NCI-H2029 (cell line): Measurements from ENCODE around the gene SERPINB10.
"Not testable (repeated sequence)": the region's sequence is repeated elsewhere in the genome, so short reads cannot be mapped to it uniquely, and the experiment has no call there.

Source experiments
- DNase-seq: peaks from one replicate; lab custom pipeline; 2025; lab: John Stamatoyannopoulos, UW

The SERPINB10 gene

DNA sequence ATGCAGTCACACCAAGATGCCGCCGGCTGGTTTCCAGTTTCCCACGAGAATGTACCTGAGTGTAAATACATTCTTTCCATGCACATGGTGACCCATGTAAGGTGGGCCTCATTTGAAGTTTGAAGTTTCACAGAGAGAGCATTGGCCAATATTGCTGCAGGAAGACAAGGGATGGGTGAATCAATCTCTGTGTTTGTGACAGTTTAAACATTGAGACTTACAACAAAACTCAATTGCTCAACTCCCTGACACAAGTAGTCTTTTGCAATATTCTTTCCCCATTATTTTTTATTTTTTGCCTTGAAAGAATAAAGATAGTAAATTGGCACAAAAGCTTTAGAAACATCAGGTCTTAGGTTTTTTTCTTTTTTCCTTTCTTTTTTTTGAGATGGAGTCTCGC, 15.2 kb upstream of the SERPINB10 start:
- DNase-seq, result no peak

DNA sequence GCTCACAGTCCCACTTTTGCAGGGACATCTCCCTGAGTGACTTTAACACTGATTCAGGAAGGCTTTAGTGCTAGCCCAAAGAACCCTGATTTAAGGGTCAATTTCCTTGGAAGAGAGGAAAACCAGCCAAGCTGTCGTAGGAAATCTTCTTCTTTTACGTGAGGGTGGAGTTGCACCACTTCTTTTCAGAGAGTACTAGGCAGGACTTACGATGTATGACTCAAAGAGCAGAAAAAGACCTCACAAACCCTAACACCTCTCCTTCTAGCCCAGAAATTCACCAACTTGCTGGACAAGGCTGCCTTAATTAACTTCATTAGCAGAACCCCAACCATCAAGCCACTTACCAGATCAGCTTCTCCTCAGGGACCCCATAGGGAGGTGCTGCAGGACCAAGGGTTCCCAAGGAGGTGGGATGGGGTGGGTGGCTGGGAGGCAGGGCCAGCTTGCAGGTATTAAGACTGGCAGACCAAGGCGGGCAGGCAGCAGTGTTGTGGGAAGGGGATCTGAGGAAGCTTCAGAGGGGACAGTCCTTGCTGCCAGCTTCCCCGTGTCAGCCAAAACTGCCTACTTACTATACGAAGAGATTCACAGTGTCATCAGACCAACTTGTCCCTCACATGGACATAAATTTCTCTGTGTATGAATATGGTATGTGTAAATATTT, 13.5 kb upstream of the SERPINB10 start:
- no peak for DNase-seq

DNA sequence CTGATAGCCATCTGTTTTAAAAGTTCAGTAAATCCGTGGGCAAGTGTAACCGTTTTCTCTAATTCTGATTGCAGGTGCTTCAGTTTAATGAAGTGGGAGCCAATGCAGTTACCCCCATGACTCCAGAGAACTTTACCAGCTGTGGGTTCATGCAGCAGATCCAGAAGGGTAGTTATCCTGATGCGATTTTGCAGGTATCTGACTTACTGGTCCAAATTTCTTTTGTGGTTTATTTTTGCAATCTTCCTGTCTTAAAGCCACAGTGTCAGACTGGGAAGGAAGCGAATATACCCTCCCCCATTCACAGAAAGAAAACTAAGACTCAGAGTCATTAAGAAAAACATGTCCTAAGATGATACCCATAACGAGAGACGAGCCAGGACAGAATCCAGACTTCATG, 12.6 kb upstream of the SERPINB10 start:
- DNase-seq, result no peak

DNA sequence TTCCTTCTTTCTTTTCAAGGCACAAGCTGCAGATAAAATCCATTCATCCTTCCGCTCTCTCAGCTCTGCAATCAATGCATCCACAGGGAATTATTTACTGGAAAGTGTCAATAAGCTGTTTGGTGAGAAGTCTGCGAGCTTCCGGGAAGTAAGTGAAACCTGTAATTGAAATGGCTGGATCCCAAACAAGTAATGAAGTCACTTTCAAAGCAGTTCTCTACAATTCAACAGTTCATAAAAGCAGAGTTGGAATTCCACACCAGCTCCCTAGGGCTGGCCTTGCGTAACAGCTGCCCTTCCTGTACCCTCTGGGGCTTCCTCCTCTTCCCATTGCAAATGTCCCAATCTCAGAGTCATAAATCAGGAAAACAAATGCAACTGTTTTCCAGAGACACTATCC, 10.7 kb upstream of the SERPINB10 start:
- DNase-seq, result no peak

DNA sequence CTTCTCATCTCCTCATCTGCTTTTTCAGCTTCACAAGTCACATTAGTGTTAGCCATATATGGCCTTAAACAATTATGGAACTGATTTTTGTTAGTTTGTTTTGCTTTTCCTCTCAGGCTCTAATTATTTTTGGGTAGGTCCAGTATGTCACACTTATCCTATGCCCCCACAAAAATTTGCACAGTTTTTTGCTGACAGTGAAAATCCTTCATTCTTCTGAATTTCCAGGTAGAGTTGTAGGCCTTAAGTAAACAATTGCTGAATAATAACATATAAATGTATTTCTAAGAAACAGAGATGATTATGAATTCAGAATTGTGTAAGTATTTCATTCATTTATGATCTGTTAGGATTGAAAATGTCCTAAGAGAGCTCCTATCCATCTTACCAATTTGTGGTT, 8.6 kb upstream of the SERPINB10 start:
- DNase-seq, result no peak

DNA sequence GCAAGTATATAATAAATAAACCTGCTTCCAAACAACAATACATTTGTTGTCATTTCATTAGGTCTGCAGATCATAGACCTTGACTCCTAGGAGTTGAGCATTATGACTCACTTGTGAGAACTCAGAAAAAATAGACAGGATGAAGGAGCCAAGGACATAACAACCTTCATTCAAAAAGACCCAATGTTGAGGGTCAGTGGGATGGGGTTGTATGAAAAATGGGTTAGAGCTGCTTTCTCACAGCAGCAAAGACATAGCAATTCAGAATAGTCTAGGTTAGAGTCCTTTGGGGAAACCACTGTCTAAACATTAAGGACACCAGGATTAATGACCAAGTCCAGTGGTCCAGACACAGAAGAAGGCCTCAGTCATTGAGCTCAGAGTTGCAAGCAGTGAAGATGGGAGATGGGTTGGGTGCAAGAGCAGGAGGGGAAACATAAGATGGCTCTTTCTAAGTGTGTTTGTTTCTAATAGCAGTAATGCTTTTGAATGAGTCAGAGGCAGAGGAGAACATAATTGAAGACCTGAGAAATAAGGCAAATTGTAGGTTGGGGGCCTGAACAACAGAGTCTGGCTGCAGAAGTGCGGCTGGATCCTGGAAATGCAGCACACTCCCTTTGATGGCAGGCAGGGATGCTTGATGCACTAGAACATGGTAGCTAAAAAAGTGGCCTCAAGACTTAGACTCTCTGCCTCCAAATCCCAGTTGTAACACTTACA, 3.7 kb upstream of the SERPINB10 start:
- no peak for DNase-seq

DNA sequence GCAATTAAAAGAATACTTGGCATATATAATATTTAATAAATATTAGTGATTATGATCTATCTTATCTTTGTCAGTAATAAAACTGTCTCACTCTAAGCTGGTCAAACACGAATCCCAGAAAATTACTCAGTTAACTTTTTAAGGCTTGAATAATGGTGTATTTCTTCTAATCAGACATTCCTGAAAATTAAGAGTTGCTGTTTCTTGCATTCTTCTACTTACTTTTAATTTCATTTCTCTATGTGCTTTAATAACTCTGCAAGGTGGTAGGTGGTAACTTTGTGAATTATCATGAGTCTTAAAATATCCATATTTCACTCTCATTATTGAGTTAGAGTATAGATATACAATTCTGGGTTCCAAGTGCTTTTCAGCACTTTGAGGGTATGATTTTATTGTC, 3.1 kb upstream of the SERPINB10 start:
- DNase-seq, result no peak

DNA sequence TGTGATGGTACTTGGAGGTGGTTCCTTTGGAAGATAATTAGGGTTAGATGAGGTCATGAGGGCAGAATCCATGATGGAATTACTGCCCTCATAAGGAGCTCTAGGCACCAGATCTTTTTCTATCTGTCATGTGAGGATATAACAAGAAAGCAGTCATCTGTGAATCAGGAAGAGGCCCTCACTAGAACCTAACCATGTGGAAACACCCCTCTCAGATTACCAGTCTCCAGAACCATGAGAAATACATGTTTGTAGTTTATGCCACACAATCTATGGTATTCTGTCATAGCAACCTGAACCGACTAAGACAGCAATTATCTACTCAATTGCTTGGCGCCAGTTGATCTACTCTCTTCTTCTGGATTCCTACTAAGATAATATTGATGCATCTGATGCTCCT, 2.4 kb upstream of the SERPINB10 start:
- no peak for DNase-seq

DNA sequence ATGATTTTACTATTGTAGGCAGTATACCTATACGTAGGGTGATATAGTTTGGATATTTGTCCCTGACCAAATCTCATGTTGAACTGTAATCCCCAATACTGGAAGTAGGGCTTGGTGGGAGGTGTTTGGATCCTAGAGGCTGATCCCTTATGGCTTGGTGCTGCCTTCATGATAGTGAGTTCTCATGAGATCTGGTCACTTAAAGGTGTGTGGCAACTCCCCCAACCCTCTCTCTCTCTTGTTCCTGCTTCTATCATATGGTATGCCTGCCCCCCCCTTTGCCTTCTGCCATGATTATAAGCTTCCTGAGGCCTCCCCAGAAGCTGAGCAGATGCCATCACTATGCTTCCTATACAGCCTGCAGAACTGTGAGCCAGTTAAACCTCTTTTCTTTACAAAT, 1.7 kb upstream of the SERPINB10 start:
- DNase-seq, result no peak

DNA sequence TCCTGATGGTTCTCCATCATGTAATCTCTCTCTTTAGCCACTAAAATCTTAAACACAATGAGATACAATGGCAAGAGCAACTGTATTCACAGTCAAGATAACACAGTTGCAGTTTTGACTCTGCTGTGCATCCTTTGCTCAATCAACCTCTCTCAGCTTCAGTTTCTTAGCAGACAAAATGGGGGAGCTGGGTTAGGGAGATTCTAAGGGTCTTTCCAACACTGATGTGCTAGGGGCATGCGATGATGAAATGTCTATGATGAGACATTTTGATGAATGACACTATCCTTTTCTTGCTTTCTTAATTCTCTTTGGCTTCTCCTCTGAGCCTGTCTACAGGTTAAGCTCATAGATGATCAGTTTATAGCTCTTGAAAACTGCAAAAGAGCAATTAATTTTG, 1.1 kb downstream of the SERPINB10 start:
- DNase-seq, result no peak

DNA sequence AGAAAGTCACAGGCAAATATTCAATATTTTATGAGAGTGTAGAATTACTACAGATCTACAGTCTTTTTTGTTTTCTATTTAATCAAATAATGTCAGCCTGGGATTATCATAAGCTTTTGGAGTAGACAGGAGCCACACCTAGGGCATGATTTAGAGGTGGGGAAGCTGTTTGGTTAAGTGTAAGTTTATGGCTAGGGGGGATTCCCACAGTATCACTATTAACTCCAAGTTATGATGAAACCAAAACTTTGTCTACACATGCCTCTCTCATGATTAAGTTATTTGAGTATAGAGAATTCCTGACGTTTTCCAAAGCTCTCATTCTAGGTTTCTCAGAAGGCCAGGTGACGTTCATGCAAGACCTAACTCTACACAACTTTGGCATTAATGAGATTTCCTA, 2.1 kb downstream of the SERPINB10 start:
- DNase-seq, result no peak

DNA sequence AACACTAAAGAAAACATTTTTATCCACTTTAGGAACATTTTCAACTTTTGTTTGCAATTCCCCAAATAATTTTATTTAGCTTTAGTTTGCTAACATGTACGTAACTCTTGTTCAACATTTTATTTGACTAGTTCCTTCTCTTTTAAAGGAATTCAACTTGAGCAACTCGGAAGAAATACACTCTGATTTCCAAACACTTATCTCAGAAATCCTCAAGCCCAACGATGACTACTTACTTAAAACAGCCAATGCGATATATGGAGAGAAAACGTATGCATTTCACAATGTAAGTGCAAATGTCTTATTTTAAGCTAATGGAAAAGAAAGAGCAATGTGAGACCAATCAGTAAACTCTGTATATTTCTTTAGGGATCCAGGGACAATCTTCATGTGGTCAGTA, 10.1 kb downstream of the SERPINB10 start:
- DNase-seq, result no peak

DNA sequence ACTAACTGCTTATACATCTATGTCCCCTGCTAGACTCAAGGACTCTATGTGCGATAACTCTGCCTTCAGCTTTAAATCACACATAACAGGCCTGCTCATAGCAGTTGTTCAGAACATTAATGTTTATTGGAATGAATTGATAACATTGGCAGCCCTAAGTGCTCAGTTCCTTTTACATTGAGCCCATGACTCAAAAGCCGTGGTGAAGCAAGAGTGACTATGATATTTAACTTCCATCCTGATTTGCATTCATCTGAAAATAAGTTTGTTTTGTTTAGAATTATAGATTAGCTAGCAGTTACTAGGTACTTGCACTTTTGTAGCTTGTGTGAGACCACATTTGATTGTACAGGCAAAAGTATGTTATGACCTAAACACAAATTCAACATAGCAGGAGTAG, 14.3 kb downstream of the SERPINB10 start:
- no peak for DNase-seq

DNA sequence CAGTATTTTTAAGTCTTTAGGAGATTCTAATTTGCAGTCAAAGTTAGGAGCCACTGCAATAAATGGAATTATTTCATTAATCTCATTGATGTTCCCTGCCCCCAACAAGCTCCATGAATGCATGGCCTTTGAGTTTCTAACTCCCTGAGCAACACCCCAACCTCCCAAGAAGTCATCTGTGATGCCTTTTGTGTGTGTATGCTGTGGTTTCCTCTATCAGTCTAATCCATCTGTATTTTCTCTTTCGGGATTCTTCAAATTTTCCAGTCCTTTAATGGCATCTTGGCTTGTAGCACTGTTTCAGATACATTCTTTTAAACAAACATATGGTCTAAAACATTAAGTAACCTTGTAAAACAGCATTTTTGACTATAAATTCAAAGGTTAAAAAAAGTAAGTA, 16.8 kb downstream of the SERPINB10 start:
- no peak for DNase-seq

DNA sequence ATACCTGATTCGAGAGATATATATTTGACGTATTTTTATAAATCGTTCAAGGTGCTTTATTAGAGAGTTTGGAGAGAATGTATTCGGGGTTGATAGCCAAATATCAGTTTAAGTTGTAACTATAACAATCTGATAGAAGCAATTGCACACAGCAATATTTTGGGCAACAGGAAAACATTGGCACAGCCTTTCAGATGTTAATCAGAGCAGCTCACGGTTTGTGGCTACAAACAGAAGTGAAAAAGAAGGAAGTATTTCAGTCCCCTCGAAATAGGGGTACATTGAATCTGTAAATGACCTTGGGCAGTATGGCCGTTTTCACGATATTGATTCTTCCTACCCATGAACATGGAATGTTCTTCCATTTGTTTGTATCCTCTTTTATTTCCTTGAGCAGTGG, 20.6 kb downstream of the SERPINB10 start:
- DNase-seq, result no peak

DNA sequence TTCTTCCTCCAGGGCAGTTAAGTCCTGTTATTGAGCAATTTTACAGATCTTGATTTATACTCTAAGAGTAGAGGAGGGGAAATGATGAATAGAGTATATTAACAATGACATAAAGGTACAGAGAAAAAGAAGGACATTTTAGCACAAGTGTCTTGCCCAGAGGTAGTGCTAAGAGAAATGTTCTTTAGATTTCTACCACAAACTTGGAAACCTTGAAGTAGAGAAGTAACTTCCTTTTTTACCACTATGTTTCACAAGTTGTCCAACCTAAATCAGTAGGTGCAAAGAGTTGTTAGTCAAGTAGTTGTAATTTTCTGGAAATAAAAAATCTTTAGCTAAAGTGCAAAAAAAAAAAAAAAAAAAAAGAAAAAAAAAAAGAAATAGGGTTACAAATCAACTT, 21.6 kb downstream of the SERPINB10 start:
- not testable (repeated sequence) for DNase-seq

DNA sequence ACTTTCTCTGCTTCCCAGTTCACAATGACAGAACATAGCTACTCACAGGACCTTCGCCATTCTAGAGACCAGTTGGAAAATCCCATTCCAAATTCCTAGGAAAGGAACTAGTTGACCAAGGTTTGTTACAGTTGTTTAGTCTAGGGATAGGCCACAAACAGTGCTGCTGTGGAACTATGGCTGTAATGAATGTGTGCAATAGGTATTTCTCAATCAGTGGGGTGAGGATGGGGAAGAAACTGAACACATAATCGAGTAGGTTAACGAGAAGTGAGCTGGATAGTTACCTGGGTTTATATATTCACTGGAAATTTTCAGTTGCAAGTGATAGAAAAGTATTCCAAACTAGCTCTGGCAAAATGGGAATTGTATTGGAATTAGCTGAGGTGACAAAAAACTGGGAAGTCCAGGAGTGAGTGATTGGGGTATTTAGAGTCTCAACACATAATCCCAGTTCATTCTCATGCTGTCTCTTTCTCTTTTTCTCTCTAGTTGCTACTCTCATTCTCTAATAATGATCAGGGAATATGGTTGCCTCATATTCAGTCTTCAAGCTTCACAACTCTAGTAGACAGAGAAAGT, 23.1 kb downstream of the SERPINB10 start:
- DNase-seq, result no peak

DNA sequence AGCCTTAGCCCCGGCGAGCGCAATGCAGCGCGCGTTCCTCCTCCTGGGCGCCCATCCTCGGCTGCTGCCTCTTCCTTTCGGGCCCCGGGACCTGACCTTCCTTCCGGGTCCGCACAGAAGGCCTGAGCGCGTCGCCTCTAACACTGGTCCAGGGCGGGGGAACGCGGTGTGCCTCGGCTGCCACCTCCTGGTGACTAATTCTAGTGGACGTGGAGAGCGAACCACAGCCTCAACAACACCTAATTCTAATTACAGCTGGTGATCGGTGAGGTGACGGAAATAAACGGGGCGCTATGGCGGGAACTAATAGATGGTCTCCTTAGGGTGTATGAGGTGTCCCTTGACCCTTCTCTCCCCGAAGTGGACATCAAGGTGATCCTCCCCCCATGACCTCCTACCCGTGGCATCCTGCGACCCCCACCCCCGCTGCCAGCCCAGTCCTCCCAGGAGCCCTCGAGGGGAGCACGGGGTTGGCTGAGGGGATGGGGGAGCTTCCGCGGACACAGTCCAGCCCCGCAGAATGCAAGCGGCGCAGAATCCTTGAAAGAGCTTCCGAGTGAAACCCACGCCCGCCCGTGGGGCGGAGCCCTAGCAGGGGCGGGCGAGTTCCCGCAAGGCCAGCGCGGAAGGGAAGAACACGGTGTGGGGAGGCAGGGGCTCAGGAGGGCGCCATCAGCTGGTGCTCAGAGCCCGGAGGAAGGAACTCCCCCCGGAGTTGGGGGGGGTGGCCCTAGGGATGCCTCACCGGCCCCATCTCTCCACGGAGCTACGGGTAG, 28.6 kb downstream of the SERPINB10 start:
- peak; percentile 56 for DNase-seq

DNA sequence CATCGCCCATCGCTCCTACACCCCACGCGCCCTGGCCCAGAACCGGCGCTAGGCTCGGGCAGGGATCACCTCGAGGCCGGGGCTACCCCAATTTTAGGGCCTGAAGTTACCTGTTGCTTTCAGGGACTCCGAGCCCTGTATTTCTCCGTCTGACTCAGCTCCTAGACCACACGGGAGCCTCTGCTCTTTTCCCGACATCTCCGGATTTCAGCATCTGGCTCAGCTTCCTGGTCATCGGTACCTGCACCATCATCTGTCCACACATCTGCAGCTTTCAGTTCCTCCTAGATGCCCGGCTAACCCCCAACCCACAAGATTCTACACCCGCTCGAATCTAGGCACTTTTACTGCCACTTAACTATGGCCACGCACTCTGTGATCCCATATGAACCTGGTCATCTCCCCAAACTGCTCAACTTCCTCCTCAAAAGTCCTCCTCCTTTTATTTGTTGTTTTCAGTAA, 29.2 kb downstream of the SERPINB10 start:
- no peak for DNase-seq

DNA sequence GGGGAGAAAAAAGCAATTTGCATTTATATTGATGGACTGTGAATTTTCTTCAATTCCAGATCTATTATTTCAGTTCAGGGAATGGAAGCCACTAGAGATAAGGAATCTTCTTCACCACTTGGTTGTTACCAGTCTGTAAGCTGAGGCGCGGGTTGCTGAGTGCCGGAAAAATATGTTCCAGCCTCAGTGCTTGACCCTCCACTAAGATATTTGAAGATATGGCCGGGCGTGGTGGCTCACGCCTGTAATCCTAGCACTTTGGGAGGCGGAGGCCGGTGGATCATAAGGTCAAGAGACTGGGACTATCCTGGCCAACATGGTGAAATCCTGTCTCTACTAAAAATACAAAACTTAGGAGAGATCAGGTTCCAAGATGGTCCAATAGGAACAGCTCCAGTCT, 32.2 kb downstream of the SERPINB10 start:
- no peak for DNase-seq

DNA sequence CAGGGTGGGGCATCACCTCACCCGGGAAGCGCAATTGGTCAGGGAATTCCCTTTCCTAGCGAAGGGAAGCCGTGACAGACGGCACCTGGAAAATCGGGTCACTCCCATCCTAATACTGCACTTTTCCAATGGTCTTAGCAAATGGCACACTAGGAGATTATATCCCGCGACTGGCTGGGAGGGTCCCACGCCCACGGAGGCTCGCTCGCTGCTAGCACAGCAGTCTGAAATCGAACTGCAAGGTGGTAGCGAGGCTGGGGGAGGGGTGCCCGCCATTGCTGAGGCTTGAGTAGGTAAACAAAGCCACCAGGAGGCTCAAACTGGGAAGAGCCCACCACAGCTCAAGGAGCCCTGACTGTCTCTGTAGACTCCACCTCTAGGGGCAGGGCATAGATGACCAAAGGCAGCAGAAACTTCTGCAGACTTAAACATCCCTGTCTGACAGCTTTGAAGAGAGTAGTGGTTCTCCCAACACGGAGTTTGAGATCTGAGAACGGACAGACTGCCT, 32.8 kb downstream of the SERPINB10 start:
- DNase-seq, result not testable (repeated sequence)

DNA sequence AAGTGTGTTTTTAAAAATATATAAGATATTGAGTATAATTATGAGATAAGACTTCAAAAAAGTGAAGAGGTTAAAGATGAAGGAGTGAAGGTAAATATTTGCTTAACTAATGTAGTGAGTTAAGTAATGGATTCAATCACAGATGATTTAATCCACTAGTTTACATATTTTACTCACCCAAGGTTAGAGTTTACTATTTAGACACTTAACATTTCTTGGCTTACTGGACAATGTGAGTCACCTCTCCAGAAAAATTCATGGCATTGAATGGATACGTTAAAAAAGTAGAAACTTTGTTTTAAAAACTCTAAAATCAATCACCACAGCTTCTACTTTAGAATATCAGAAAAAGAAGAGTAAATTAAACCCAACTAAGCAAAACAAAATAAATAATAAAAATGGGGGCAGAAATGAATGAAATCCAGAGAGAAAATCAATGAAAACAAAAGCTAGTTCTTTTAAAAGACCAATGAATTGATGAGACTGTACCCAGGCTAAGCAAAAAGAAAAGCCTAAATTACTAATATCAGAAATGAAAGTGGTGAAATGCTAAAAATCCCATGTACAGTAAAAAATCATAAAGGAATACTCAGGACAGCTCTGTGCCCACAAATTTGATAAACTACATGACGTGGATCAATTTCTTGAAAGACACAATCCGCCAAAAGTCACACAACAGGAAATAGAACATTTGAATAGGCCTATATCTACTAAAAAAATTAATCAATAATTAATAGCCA, 39.5 kb downstream of the SERPINB10 start:
- no peak for DNase-seq
